CD4-positive, alpha-beta memory T cell (primary cell): ENCODE measurements around the gene SHISAL1. TPM values are rescaled to one million over a fixed set of nuclear protein-coding genes. Genes with fewer than 3 reads are reported as not detected.

Source experiments
- CTCF ChIA-PET: fragments of 350-600 bp; sonication (Branson Sonifier 250); formaldehyde crosslinking; loops from one replicate; lab custom pipeline; 2021; ENCODE audit warnings: inconsistent platforms; ENCODE audit not compliant: partially characterized antibody; lab: Charles Lee
- POLR2A ChIA-PET: fragments of 350-600 bp; sonication (Branson Sonifier 250); formaldehyde crosslinking; loops from one replicate; lab custom pipeline; 2021; ENCODE audit not compliant: partially characterized antibody; lab: Charles Lee
- DNase-seq, 5 donors: peaks; one replicate each; pipeline versions ENCODE4 v3.0.0 to v3.0.0-alpha.2; 2020 to 2022; ENCODE audit warnings: mixed read lengths in 1 of 5
- H3K27ac ChIP-seq: one replicate; pipeline ENCODE4 v1.7.0; 2013; ENCODE audit warnings: low read depth, low read length
- H3K27me3 ChIP-seq: 2 replicates; pipeline ENCODE4 v1.7.0; 2013; ENCODE audit warnings: mild to moderate bottlenecking, low read length, moderate library complexity; ENCODE audit not compliant: insufficient read depth
- H3K36me3 ChIP-seq: 2 replicates; pipeline ENCODE4 v1.7.0; 2013; ENCODE audit warnings: mild to moderate bottlenecking, low read length, moderate library complexity; ENCODE audit not compliant: insufficient read depth
- H3K4me1 ChIP-seq: 2 replicates; pipeline ENCODE4 v1.7.0; 2013; ENCODE audit warnings: mild to moderate bottlenecking, low read length, moderate library complexity; ENCODE audit not compliant: insufficient read depth
- H3K4me3 ChIP-seq, 2 donors: one replicate each; pipeline ENCODE4 v1.7.0; 2013; ENCODE audit warnings: low read length in 2 of 2, mild to moderate bottlenecking in 1 of 2
- H3K9me3 ChIP-seq, 2 donors: one replicate each; pipeline ENCODE4 v1.7.0; 2013; ENCODE audit warnings: low read length in 2 of 2, control low read depth in 1 of 2; ENCODE audit not compliant: control insufficient read depth in 1 of 2
- H3K27ac Mint-ChIP-seq, 7 donors: one replicate each; pipeline ENCODE4 v1.8.0; 2020 to 2021; ENCODE audit warnings: mixed read lengths in 7 of 7, mild to moderate bottlenecking in 6 of 7, inconsistent platforms in 3 of 7, moderate library complexity in 3 of 7
- H3K27me3 Mint-ChIP-seq, 2 donors: one replicate each; pipeline ENCODE4 v1.8.0; 2020 to 2021; ENCODE audit warnings: mixed read lengths in 2 of 2
- H3K36me3 Mint-ChIP-seq, 2 donors: one replicate each; pipeline ENCODE4 v1.8.0; 2020 to 2021; ENCODE audit warnings: mixed read lengths in 2 of 2, inconsistent platforms in 1 of 2, mild to moderate bottlenecking in 1 of 2
- H3K4me1 Mint-ChIP-seq, 4 donors: one replicate each; pipeline ENCODE4 v1.8.0; 2020 to 2021; ENCODE audit warnings: mixed read lengths in 4 of 4, mild to moderate bottlenecking in 1 of 4
- H3K4me3 Mint-ChIP-seq, 8 donors: one replicate each; pipeline ENCODE4 v1.8.0; 2020 to 2021; ENCODE audit warnings: mixed read lengths in 8 of 8, mild to moderate bottlenecking in 7 of 8, moderate library complexity in 6 of 8, inconsistent platforms in 3 of 8
- H3K9me3 Mint-ChIP-seq, 8 donors: one replicate each; pipeline ENCODE4 v1.8.0; 2020 to 2021; ENCODE audit warnings: mixed read lengths in 8 of 8, mild to moderate bottlenecking in 5 of 8, inconsistent platforms in 3 of 8, moderate library complexity in 1 of 8
- intact Hi-C: fragments of 100-400 bp; cut with micrococcal nuclease; formaldehyde crosslinking; loops from one replicate; pipeline ENCODE4 v1.15.1; 2023
- polyA plus RNA-seq, 2 donors: library from polyadenylated mRNA; unstranded; fragments of 300-500 nt; fragmentation: Illumina TruSeq; gene quantifications; one replicate each; pipeline ENCODE4 v1.2.3, GENCODE V29; 2021
- total RNA-seq, 2 experiments: library from RNA; stranded (reverse); gene quantifications; one replicate each; pipeline ENCODE4 v1.2.3, GENCODE V29; 2021

SHISAL1 gene
- total and polyA plus RNA-seq, 4 experiments from 2014 or later = not detected

- Mint-ChIP-seq H3K4me1 (peaks cover 0 to 1% (median under 1%) of the 10 kb centered on the region in 4 donors), H3K4me3 (no peak overlapping the region), H3K27ac (no peak overlapping the region), H3K9me3 (peaks cover 0 to 16% (median 5%) of the 10 kb centered on the region in 8 donors), H3K36me3 (peaks cover 5 to 10% of the 10 kb centered on the region in 2 donors), H3K27me3 (no peaks in the 10 kb centered on the region)
- Histone ChIP-seq H3K9me3 (no peaks in the 10 kb centered on the region), H3K4me1 (no peaks in the 10 kb centered on the region), H3K4me3 (no peak overlapping the region), H3K27me3 (no peaks in the 10 kb centered on the region), H3K27ac (no peak overlapping the region), H3K36me3 (no peaks in the 10 kb centered on the region)
- POLR2A ChIA-PET = no interaction called here
- intact Hi-C loops = no loop called here
- no peak for DNase-seq
- CTCF ChIA-PET = no interaction called here
Observed at GRCh38 chr22:44214764-44215163, 98.0 kb downstream of the SHISAL1 start.

- H3K4me1 Mint-ChIP-seq = peaks cover 0 to 5% (median under 1%) of the 10 kb centered on the region in 4 donors
- H3K27me3 Mint-ChIP-seq = no peaks in the 10 kb centered on the region
- Histone ChIP-seq H3K4me1 (no peaks in the 10 kb centered on the region), H3K27ac (no peak overlapping the region), H3K4me3 (no peak overlapping the region), H3K36me3 (no peaks in the 10 kb centered on the region), H3K9me3 (no peaks in the 10 kb centered on the region), H3K27me3 (no peaks in the 10 kb centered on the region)
- CTCF ChIA-PET = no interaction called here
- no peak for DNase-seq
- POLR2A ChIA-PET = no interaction called here
- intact Hi-C loops = no loop called here
- peaks cover 9 to 16% of the 10 kb centered on the region in 2 donors for H3K36me3 Mint-ChIP-seq
- no peak overlapping the region for H3K4me3 Mint-ChIP-seq
- peaks cover 0 to 21% (median 9%) of the 10 kb centered on the region in 8 donors for H3K9me3 Mint-ChIP-seq
- H3K27ac Mint-ChIP-seq = no peak overlapping the region
Observed at GRCh38 chr22:44214187-44214586, 98.6 kb downstream of the SHISAL1 start.

DNA sequence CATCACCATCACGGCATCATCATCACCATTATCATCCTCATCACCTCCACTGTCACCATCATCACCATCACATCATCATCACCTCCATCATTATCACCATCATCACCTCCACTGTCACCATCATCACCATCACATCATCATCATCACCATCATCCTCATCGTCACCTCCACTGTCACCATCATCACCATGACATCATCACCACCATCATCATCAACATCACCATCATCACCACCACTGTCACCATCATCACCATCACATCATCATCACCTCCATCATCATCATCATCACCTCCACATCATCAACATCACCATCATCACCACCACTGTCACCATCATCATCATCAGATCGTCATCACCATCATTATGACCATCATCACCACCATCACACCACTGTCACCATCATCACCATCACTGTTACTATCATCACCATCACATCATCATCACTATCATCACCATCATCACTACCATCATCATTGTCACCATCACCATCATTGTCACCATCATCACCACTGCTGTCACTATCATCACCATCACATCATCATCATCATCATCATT is 99.2 kb downstream of the SHISAL1 start:
- Mint-ChIP-seq H3K4me3 (no peak overlapping the region), H3K36me3 (peaks cover 9 to 20% of the 10 kb centered on the region in 2 donors), H3K27ac (no peak overlapping the region), H3K4me1 (peaks cover 0 to 5% (median under 1%) of the 10 kb centered on the region in 4 donors), H3K27me3 (no peaks in the 10 kb centered on the region), H3K9me3 (peaks cover 0 to 27% (median 14%) of the 10 kb centered on the region in 8 donors)
- no peak for DNase-seq
- CTCF ChIA-PET = no interaction called here
- H3K4me3 ChIP-seq = no peak overlapping the region
- intact Hi-C loops = no loop called here
- H3K4me1 ChIP-seq = no peaks in the 10 kb centered on the region
- no peaks in the 10 kb centered on the region for H3K9me3 ChIP-seq
- H3K27me3 ChIP-seq = no peaks in the 10 kb centered on the region
- H3K27ac ChIP-seq = no peak overlapping the region
- H3K36me3 ChIP-seq = no peaks in the 10 kb centered on the region
- POLR2A ChIA-PET = no interaction called here

GRCh38 chr22:44212936-44213335 is 99.8 kb downstream of the SHISAL1 start:
- Histone ChIP-seq H3K9me3 (no peaks in the 10 kb centered on the region), H3K27me3 (no peaks in the 10 kb centered on the region), H3K36me3 (no peaks in the 10 kb centered on the region), H3K27ac (no peak overlapping the region), H3K4me3 (no peak overlapping the region), H3K4me1 (no peaks in the 10 kb centered on the region)
- H3K4me3 Mint-ChIP-seq = no peak overlapping the region
- H3K4me1 Mint-ChIP-seq = peaks cover 0 to 5% (median 3%) of the 10 kb centered on the region in 4 donors
- intact Hi-C loops = no loop called here
- DNase-seq = no peak
- H3K27me3 Mint-ChIP-seq = no peaks in the 10 kb centered on the region
- H3K36me3 Mint-ChIP-seq = peaks cover 13 to 20% of the 10 kb centered on the region in 2 donors
- CTCF ChIA-PET = no interaction called here
- no peak overlapping the region for H3K27ac Mint-ChIP-seq
- POLR2A ChIA-PET = no interaction called here
- H3K9me3 Mint-ChIP-seq = peaks cover 0 to 27% (median 14%) of the 10 kb centered on the region in 8 donors

- peak overlapping the region in 3 of 7 donors; percentile 9 to 49 (median 42) for H3K27ac Mint-ChIP-seq
Observed at GRCh38 chr22:44211946-44212930, 100.5 kb downstream of the SHISAL1 start.

GRCh38 chr22:44211256-44211945 is 101.3 kb downstream of the SHISAL1 start:
- Mint-ChIP-seq H3K36me3 (peaks cover 15 to 20% of the 10 kb centered on the region in 2 donors), H3K27ac (peak overlapping the region in 3 of 7 donors; percentile 5 to 42 (median 19)), H3K9me3 (peaks cover 0 to 24% (median 12%) of the 10 kb centered on the region in 8 donors), H3K4me3 (no peak overlapping the region), H3K27me3 (no peaks in the 10 kb centered on the region), H3K4me1 (peaks cover 1 to 5% (median 3%) of the 10 kb centered on the region in 4 donors)
- no peak for DNase-seq
- CTCF ChIA-PET = no interaction called here
- Histone ChIP-seq H3K4me1 (no peaks in the 10 kb centered on the region), H3K4me3 (no peak overlapping the region), H3K36me3 (no peaks in the 10 kb centered on the region), H3K27ac (no peak overlapping the region), H3K27me3 (no peaks in the 10 kb centered on the region), H3K9me3 (no peaks in the 10 kb centered on the region)
- POLR2A ChIA-PET = interaction anchor here (0.9 kb wide), 1 partner anchor 28 kb away, joined by 3 read pairs; no protein-coding TSS in a partner anchor
- intact Hi-C loops = no loop called here

More at GRCh38 chr22:44211946-44212930, 100.5 kb downstream of the SHISAL1 start:
- H3K4me1 Mint-ChIP-seq = peaks cover 0 to 5% (median 3%) of the 10 kb centered on the region in 4 donors
- Histone ChIP-seq H3K4me1 (no peaks in the 10 kb centered on the region), H3K9me3 (no peaks in the 10 kb centered on the region), H3K27ac (no peak overlapping the region), H3K36me3 (no peaks in the 10 kb centered on the region), H3K27me3 (no peaks in the 10 kb centered on the region), H3K4me3 (no peak overlapping the region)
- H3K4me3 Mint-ChIP-seq = no peak overlapping the region
- ChIA-PET POLR2A (no interaction called here), CTCF (no interaction called here)
- H3K36me3 Mint-ChIP-seq = peaks cover 14 to 20% of the 10 kb centered on the region in 2 donors
- DNase-seq = no peak
- H3K27me3 Mint-ChIP-seq = no peaks in the 10 kb centered on the region
- H3K9me3 Mint-ChIP-seq = peaks cover 0 to 27% (median 14%) of the 10 kb centered on the region in 8 donors
- intact Hi-C loops = no loop called here
